H1 (cell line): ENCODE data around the gene SLC66A2. TPM values are rescaled to one million over a fixed set of nuclear protein-coding genes. Genes with fewer than 3 reads are reported as not detected.

Experiments
- CTCF ChIA-PET: fragments of 300-600 bp; sonication (Branson Sonifier 250); formaldehyde crosslinking; loops from one replicate; lab custom pipeline; 2021; ENCODE audit not compliant: partially characterized antibody; lab: Charles Lee
- POLR2A ChIA-PET: fragments of 300-600 bp; sonication (Branson Sonifier 250); formaldehyde crosslinking; loops from one replicate; lab custom pipeline; 2021; ENCODE audit warnings: inconsistent platforms; ENCODE audit not compliant: partially characterized antibody; lab: Charles Lee
- DNase-seq, 2 experiments: peaks; one replicate each; pipeline versions ENCODE4 v3.0.0 to v3.0.0-alpha.2; 2010 to 2022; ENCODE audit warnings: low spot score in 2 of 2, low read depth in 1 of 2, mixed read lengths in 1 of 2
- FAIRE-seq: peaks from 2 replicates; lab custom pipeline; 2011; peaks lifted over from hg19 to GRCh38; lab: Jason Lieb, UNC
- H2AFZ ChIP-seq: 2 replicates; pipeline ENCODE4 v1.8.1; 2012; ENCODE audit warnings: low read length, inconsistent platforms
- H2AK5ac ChIP-seq: 2 replicates; pipeline ENCODE4 v1.6.1; 2013; ENCODE audit warnings: low read depth, low read length
- H2BK120ac ChIP-seq: replicated peaks from 2 replicates; pipeline ENCODE3; 2013; ENCODE audit warnings: low read depth, low read length, inconsistent platforms
- H2BK12ac ChIP-seq: 2 replicates; pipeline ENCODE4 v1.6.1; 2013; ENCODE audit warnings: low read depth, low read length
- H2BK15ac ChIP-seq: 2 replicates; pipeline ENCODE4 v1.6.1; 2013; ENCODE audit warnings: low read length
- H2BK20ac ChIP-seq: 2 replicates; pipeline ENCODE4 v1.6.1; 2013; ENCODE audit warnings: low read length
- H2BK5ac ChIP-seq: 2 replicates; pipeline ENCODE4 v1.6.1; 2013; ENCODE audit warnings: low read depth, low read length
- H3K14ac ChIP-seq: 2 replicates; pipeline ENCODE4 v1.6.1; 2013; ENCODE audit warnings: inconsistent platforms; ENCODE audit not compliant: insufficient read length
- H3K18ac ChIP-seq: 2 replicates; pipeline ENCODE4 v1.6.1; 2013; ENCODE audit warnings: low read length; ENCODE audit errors: extremely low read depth
- H3K23ac ChIP-seq: 2 replicates; pipeline ENCODE4 v1.6.1; 2013; ENCODE audit warnings: inconsistent platforms; ENCODE audit not compliant: insufficient read length
- H3K23me2 ChIP-seq: 2 replicates; pipeline ENCODE4 v1.6.1; 2013; ENCODE audit warnings: low read depth, low read length
- H3K27ac ChIP-seq: 2 replicates; pipeline ENCODE4 v1.6.1; 2011; ENCODE audit warnings: low read depth, low read length, inconsistent platforms
- H3K27me3 ChIP-seq, 4 experiments: replicated peaks in 1 of 4; 1 replicate in 1 of 4; 2 replicates in 3 of 4; pipeline versions ENCODE4 v1.6.1 to v1.8.1; 2011 to 2013; ENCODE audit warnings: low read length in 3 of 4, mild to moderate bottlenecking in 3 of 4, inconsistent platforms in 2 of 4, mixed read lengths in 2 of 4, moderate library complexity in 1 of 4; ENCODE audit not compliant: control insufficient read depth in 3 of 4, insufficient read depth in 3 of 4; ENCODE audit errors: extremely low read depth in 1 of 4
- H3K36me3 ChIP-seq, 4 experiments: 2 replicates each; pipeline versions ENCODE4 v1.6.1 to v1.8.1; 2011 to 2013; ENCODE audit warnings: mild to moderate bottlenecking in 4 of 4, low read length in 3 of 4, moderate library complexity in 2 of 4, control low read depth in 1 of 4, inconsistent platforms in 1 of 4; ENCODE audit not compliant: insufficient read depth in 4 of 4, control insufficient read depth in 2 of 4
- H3K4ac ChIP-seq: replicated peaks from 2 replicates; pipeline ENCODE3; 2013; ENCODE audit warnings: low read length, low read depth, mixed read lengths, inconsistent platforms; ENCODE audit not compliant: insufficient read length
- H3K4me1 ChIP-seq, 4 experiments: replicated peaks in 1 of 4; 1 replicate in 1 of 4; 2 replicates in 3 of 4; pipeline versions ENCODE4 v1.6.1 to v1.8.1; 2011 to 2013; ENCODE audit warnings: low read length in 3 of 4, inconsistent platforms in 2 of 4, mixed read lengths in 1 of 4; ENCODE audit not compliant: insufficient read depth in 4 of 4, control insufficient read depth in 3 of 4
- H3K4me2 ChIP-seq, 2 experiments: 2 replicates each; pipeline versions ENCODE4 v1.6.1 to v1.8.1; 2011 to 2013; ENCODE audit warnings: low read depth in 2 of 2, low read length in 2 of 2, control low read depth in 1 of 2, inconsistent platforms in 1 of 2, mild to moderate bottlenecking in 1 of 2; ENCODE audit not compliant: insufficient read depth in 1 of 2
- H3K4me3 ChIP-seq, 4 experiments: fragments of 200-600, 300-600 bp in 1 of 4; sonication (generic), shearing (Covaris generic), sonication (Bioruptor Twin) in 1 of 4; 2 replicates each; pipeline versions ENCODE4 v1.5.1 to v1.8.1; 2011 to 2016; ENCODE audit warnings: low read length in 4 of 4, low read depth in 3 of 4, control low read depth in 2 of 4, inconsistent platforms in 2 of 4, mild to moderate bottlenecking in 2 of 4, mixed read lengths in 1 of 4, moderate library complexity in 1 of 4; ENCODE audit not compliant: insufficient read depth in 2 of 4; ENCODE audit errors: extremely low read depth in 1 of 4
- H3K56ac ChIP-seq: replicated peaks from 2 replicates; pipeline ENCODE3; 2013; ENCODE audit warnings: low read depth, mild to moderate bottlenecking, mixed read lengths, low read length, inconsistent platforms; ENCODE audit not compliant: insufficient read length
- H3K79me1 ChIP-seq: 2 replicates; pipeline ENCODE4 v1.6.1; 2013; ENCODE audit warnings: low read depth, low read length, control low read depth
- H3K79me2 ChIP-seq, 2 experiments: 2 replicates each; pipeline versions ENCODE4 v1.6.1 to v1.8.1; 2012 to 2013; ENCODE audit warnings: low read length in 2 of 2, mild to moderate bottlenecking in 2 of 2, inconsistent platforms in 1 of 2; ENCODE audit not compliant: insufficient read depth in 2 of 2, control insufficient read depth in 1 of 2
- H3K9ac ChIP-seq, 4 experiments: replicated peaks in 1 of 4; 1 replicate in 1 of 4; 2 replicates in 3 of 4; pipeline versions ENCODE4 v1.6.1 to v1.8.1; 2011 to 2013; ENCODE audit warnings: low read depth in 3 of 4, low read length in 3 of 4, control low read depth in 2 of 4, mild to moderate bottlenecking in 2 of 4, moderate library complexity in 2 of 4, inconsistent platforms in 1 of 4; ENCODE audit errors: extremely low read depth in 1 of 4
- H3K9me3 ChIP-seq, 2 experiments: 2 replicates each; pipeline versions ENCODE4 v1.6.1 to v1.8.1; 2012 to 2013; ENCODE audit warnings: mild to moderate bottlenecking in 2 of 2, moderate library complexity in 2 of 2, control low read depth in 1 of 2, inconsistent platforms in 1 of 2, low read depth in 1 of 2, low read length in 1 of 2, mixed read lengths in 1 of 2; ENCODE audit not compliant: insufficient read depth in 2 of 2
- H4K20me1 ChIP-seq, 2 experiments: replicated peaks in 1 of 2; 2 replicates each; pipeline versions ENCODE3 to v1.8.1; 2011 to 2013; ENCODE audit warnings: inconsistent platforms in 2 of 2, low read length in 2 of 2, mild to moderate bottlenecking in 1 of 2; ENCODE audit not compliant: insufficient read depth in 2 of 2, control insufficient read depth in 1 of 2
- H4K5ac ChIP-seq: 2 replicates; pipeline ENCODE4 v1.6.1; 2013; ENCODE audit warnings: low read length, low read depth, mixed read lengths, inconsistent platforms; ENCODE audit not compliant: insufficient read length
- H4K8ac ChIP-seq: 2 replicates; pipeline ENCODE4 v1.8.0; 2013; ENCODE audit warnings: mild to moderate bottlenecking, moderate library complexity, low read length, inconsistent platforms; ENCODE audit not compliant: insufficient read depth; ENCODE audit errors: extremely low read depth
- H4K91ac ChIP-seq: replicated peaks from 2 replicates; pipeline ENCODE3; 2013; ENCODE audit warnings: low read length, mixed read lengths, inconsistent platforms; ENCODE audit not compliant: insufficient read length
- BACH1 ChIP-seq: IDR thresholded peaks from 2 replicates; pipeline ENCODE4 v1.6.1; 2012; ENCODE audit warnings: low read length, improper control_type of control experiment
- CHD2 ChIP-seq: IDR thresholded peaks from 2 replicates; pipeline ENCODE4 v1.6.1; 2012; ENCODE audit warnings: low read length, improper control_type of control experiment
- CTBP2 ChIP-seq: IDR thresholded peaks from 2 replicates; pipeline ENCODE4 v1.7.0; 2011; ENCODE audit warnings: borderline replicate concordance, mild to moderate bottlenecking, moderate library complexity, mixed read lengths, low read length; ENCODE audit not compliant: insufficient read depth, insufficient read length
- GTF2F1 ChIP-seq: IDR thresholded peaks from 2 replicates; pipeline ENCODE4 v1.6.1; 2012; ENCODE audit warnings: low read depth, low read length, improper control_type of control experiment, borderline replicate concordance
- KDM1A ChIP-seq: fragments of 200-600, 300-600 bp; sonication (generic); IDR thresholded peaks from 2 replicates; pipeline ENCODE4 v1.7.1; 2016; ENCODE audit warnings: mild to moderate bottlenecking, low read length, borderline replicate concordance
- MAFK ChIP-seq: IDR thresholded peaks from 2 replicates; pipeline ENCODE4 v1.6.1; 2012; ENCODE audit warnings: low read depth, mild to moderate bottlenecking, improper control_type of control experiment, low read length
- RFX5 ChIP-seq: IDR thresholded peaks from 2 replicates; pipeline ENCODE4 v1.6.1; 2011; ENCODE audit warnings: low read depth, low read length, improper control_type of control experiment, borderline replicate concordance
- SP1 ChIP-seq: IDR thresholded peaks from 2 replicates; pipeline ENCODE4 v1.6.1; 2011; ENCODE audit warnings: low read depth, low read length
- YY1 ChIP-seq: IDR thresholded peaks from 2 replicates; pipeline ENCODE4 v1.6.1; 2011; ENCODE audit warnings: low read depth, mild to moderate bottlenecking, low read length
- WGBS, 2 experiments: shearing (Covaris generic) in 1 of 2; methylation state at CpG; one replicate each; pipeline versions ENCODE4 v1.1.6 to v1.1.7; 2013 to 2015; ENCODE audit warnings: low lambda C conversion rate in 2 of 2, mixed read lengths in 2 of 2, inconsistent platforms in 1 of 2, low coverage in 1 of 2, missing lambda C conversion rate in 1 of 2; ENCODE audit not compliant: insufficient replicate concordance in 2 of 2, insufficient coverage in 1 of 2, insufficient read length in 1 of 2; ENCODE audit errors: extremely low coverage in 1 of 2, missing lambda C conversion rate in 1 of 2; 5-methylcytosine and 5-hydroxymethylcytosine counted together
- polyA plus RNA-seq, 7 experiments: library from polyadenylated mRNA; depleted of rRNA in 3 of 7; stranded (reverse) in 5 of 7; unstranded in 2 of 7; fragments of >200 nt in 5 of 7; fragments of 200-250 nt in 2 of 7; gene quantifications; 1 replicate in 5 of 7; 2 replicates in 1 of 7; 4 replicates in 1 of 7; pipeline versions ENCODE4 v1.2.1 to v1.2.3, GENCODE V29; 2011 to 2013; ENCODE audit warnings: missing spikeins in 2 of 7, mixed read lengths in 2 of 7
- total RNA-seq: library from RNA; stranded (reverse); fragmentation: NEBNext Ultra II Directional; extraction: Animal tissue kit (Norgen Biotek cat#: 25700); gene quantifications from 2 replicates; pipeline ENCODE4 v1.2.1, GENCODE V29; 2021
- TF ChIP-seq, protein P1 (sequence below): IDR thresholded peaks from 2 replicates; pipeline ENCODE4 v1.6.1; 2011; ENCODE audit warnings: low read depth, mild to moderate bottlenecking, low read length; ENCODE audit not compliant: insufficient read depth
- TF ChIP-seq, protein P2 (sequence below): IDR thresholded peaks from 2 replicates; pipeline ENCODE4 v1.6.1; 2012; ENCODE audit warnings: low read length, inconsistent platforms

Gene SLC66A2
- total and polyA plus RNA-seq, 2 of the 8 experiments (the other 6 are each of a cell fraction or from before 2014, with no cell fraction given): 15.0 to 18.9 TPM

DNA sequence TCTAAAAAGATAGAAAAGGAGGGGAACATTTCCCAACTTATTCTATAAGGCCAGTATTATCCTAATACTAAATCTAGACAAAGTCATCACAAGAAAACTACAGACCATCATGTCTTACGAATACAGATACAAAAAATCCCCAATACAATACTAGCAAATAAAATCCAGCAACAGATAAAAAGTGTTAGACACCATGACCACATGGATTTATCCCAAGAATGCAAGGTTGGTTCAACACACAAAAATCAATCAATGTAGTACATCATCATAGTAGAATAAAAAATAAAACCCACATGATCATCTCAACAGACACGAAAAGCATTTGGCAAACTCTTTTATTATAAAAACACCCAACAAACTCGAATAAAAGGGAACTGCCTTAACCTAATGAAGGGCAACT is 18.5 kb downstream of the SLC66A2 start:
- no peak overlapping the region for H2BK5ac ChIP-seq
- H3K36me3 ChIP-seq: no peaks in the 10 kb centered on the region; a peak in 1 of 8 replicates
- no peak overlapping the region for H2AK5ac ChIP-seq
- H3K9me3 ChIP-seq: peaks cover 3 to 14% of the 10 kb centered on the region in 2 experiments; a peak in 2 of 4 replicates
- no peaks in the 10 kb centered on the region for H3K23me2 ChIP-seq
- no peak for DNase-seq
- H3K4me2 ChIP-seq: no peak overlapping the region
- H2BK120ac ChIP-seq: no peak overlapping the region
- no peak overlapping the region for H4K8ac ChIP-seq
- peaks cover 3 to 8% of the 10 kb centered on the region in 2 experiments; a peak in 2 of 4 replicates for H3K79me2 ChIP-seq
- H3K4ac ChIP-seq: no peak overlapping the region
- H3K79me1 ChIP-seq: peaks cover 5% of the 10 kb centered on the region
- H2AFZ ChIP-seq: no peak overlapping the region
- H4K20me1 ChIP-seq: peaks cover 0 to 2% of the 10 kb centered on the region in 2 experiments
- POLR2A ChIA-PET: no interaction called here
- no peaks in the 10 kb centered on the region; a peak in 1 of 7 replicates for H3K27me3 ChIP-seq
- no peak overlapping the region for H3K56ac ChIP-seq
- no peak overlapping the region for H2BK15ac ChIP-seq
- H3K27ac ChIP-seq: no peak overlapping the region
- no peak overlapping the region for H3K23ac ChIP-seq
- no peak overlapping the region for H4K91ac ChIP-seq
- CTCF ChIA-PET: no interaction called here
- whole genome bisulfite sequencing, 2 experiments: 80% methylated on average over 3 of the region's 3 CpGs; no CpG with 5 or more reads in 1 of the 2 experiments
- no peaks in the 10 kb centered on the region for H3K4me1 ChIP-seq
- no peak overlapping the region for H2BK12ac ChIP-seq
- H3K14ac ChIP-seq: no peak overlapping the region
- H2BK20ac ChIP-seq: no peak overlapping the region
- no peak overlapping the region for H3K18ac ChIP-seq
- no peak overlapping the region for H4K5ac ChIP-seq
- no peak for FAIRE-seq
- no peak overlapping the region for H3K9ac ChIP-seq
- H3K4me3 ChIP-seq: no peak overlapping the region
- no peak for TF ChIP-seq SP1
- TF ChIP-seq GTF2F1: no peak
- TF ChIP-seq, protein P1, sequence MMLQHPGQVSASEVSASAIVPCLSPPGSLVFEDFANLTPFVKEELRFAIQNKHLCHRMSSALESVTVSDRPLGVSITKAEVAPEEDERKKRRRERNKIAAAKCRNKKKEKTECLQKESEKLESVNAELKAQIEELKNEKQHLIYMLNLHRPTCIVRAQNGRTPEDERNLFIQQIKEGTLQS: no peak
- TF ChIP-seq MAFK: no peak
- no peak for TF ChIP-seq CTBP2
- TF ChIP-seq, protein P2, sequence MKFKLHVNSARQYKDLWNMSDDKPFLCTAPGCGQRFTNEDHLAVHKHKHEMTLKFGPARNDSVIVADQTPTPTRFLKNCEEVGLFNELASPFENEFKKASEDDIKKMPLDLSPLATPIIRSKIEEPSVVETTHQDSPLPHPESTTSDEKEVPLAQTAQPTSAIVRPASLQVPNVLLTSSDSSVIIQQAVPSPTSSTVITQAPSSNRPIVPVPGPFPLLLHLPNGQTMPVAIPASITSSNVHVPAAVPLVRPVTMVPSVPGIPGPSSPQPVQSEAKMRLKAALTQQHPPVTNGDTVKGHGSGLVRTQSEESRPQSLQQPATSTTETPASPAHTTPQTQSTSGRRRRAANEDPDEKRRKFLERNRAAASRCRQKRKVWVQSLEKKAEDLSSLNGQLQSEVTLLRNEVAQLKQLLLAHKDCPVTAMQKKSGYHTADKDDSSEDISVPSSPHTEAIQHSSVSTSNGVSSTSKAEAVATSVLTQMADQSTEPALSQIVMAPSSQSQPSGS: no peak
- TF ChIP-seq RFX5: no peak
- TF ChIP-seq KDM1A: no peak
- TF ChIP-seq YY1: no peak
- no peak for TF ChIP-seq CHD2
- no peak for TF ChIP-seq BACH1
